ENCODE data around the gene SVOP.

The SVOP gene, protein sequence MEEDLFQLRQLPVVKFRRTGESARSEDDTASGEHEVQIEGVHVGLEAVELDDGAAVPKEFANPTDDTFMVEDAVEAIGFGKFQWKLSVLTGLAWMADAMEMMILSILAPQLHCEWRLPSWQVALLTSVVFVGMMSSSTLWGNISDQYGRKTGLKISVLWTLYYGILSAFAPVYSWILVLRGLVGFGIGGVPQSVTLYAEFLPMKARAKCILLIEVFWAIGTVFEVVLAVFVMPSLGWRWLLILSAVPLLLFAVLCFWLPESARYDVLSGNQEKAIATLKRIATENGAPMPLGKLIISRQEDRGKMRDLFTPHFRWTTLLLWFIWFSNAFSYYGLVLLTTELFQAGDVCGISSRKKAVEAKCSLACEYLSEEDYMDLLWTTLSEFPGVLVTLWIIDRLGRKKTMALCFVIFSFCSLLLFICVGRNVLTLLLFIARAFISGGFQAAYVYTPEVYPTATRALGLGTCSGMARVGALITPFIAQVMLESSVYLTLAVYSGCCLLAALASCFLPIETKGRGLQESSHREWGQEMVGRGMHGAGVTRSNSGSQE

DNA sequence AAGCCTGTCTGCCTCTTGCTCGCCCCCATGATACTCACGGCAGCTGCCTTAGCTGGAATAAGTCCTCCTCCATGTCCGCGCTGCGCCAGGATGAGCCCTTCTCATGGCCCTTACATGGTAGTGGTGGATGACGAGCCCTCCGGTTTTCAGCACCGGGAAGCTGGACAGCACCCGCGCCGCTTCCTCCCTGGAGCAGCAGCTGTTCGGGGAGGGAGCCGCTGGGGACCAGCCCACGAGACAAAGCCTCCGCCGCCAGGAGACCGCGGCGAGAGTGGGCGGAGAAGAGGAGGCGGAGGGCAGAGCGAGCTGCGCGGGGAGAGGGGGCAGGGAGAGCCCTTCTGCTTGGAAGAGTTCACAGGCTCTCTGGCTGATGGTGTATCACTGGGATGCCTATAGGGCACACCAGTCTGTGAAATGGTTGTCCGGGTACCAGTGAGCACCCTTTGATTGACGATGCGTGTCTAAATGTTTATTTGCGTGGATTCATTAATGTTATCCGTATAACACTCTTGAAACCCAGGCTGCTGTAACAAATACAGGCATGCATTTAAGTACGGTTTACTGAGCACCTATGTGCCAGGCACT is at the start of gene SVOP:
TSS of gene SVOP (minus strand) at position 273 of the 585 bp plus-strand sequence. CDS start at position 73, 200 bp downstream.
- no peaks in the 10 kb centered on the region for H4K20me1 ChIP-seq (ENCODE audit: insufficient read depth, low read length, poor library complexity, severe bottlenecking)
- H3K27me3 ChIP-seq (ENCODE audit: insufficient read depth, low read length, poor library complexity, severe bottlenecking) = no peaks in the 10 kb centered on the region
- no peaks in the 10 kb centered on the region for H3K9me3 ChIP-seq (ENCODE audit: insufficient read depth, low read depth, low read length)
- no peak within 1 kb of the TSS for H2AFZ ChIP-seq (ENCODE audit: low read length)
- no peaks in the 10 kb centered on the region for H3F3A ChIP-seq (ENCODE audit: low read depth)
- no peaks in the 10 kb centered on the region for H3K9me2 ChIP-seq (replicated peaks; ENCODE audit: low read depth, low read length)
- H3K9ac ChIP-seq (ENCODE audit: low read depth, low read length, poor library complexity, severe bottlenecking) = no peak within 1 kb of the TSS
- no peak within 1 kb of the TSS for H3K4me3 ChIP-seq (ENCODE audit: low read length, poor library complexity, severe bottlenecking)
- no peak within 1 kb of the TSS for H3K4me2 ChIP-seq (ENCODE audit: low read depth, low read length, poor library complexity, severe bottlenecking)
- H3K79me2 ChIP-seq (ENCODE audit: insufficient read depth, low read length) = no peaks in the 10 kb centered on the region
- H3K4me1 ChIP-seq (ENCODE audit: insufficient read depth, low read length, poor library complexity, severe bottlenecking) = no peaks in the 10 kb centered on the region
- H3K36me3 ChIP-seq (ENCODE audit: insufficient read depth, low read length) = no peaks in the 10 kb centered on the region
- TF ChIP-seq, protein P1, sequence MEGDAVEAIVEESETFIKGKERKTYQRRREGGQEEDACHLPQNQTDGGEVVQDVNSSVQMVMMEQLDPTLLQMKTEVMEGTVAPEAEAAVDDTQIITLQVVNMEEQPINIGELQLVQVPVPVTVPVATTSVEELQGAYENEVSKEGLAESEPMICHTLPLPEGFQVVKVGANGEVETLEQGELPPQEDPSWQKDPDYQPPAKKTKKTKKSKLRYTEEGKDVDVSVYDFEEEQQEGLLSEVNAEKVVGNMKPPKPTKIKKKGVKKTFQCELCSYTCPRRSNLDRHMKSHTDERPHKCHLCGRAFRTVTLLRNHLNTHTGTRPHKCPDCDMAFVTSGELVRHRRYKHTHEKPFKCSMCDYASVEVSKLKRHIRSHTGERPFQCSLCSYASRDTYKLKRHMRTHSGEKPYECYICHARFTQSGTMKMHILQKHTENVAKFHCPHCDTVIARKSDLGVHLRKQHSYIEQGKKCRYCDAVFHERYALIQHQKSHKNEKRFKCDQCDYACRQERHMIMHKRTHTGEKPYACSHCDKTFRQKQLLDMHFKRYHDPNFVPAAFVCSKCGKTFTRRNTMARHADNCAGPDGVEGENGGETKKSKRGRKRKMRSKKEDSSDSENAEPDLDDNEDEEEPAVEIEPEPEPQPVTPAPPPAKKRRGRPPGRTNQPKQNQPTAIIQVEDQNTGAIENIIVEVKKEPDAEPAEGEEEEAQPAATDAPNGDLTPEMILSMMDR (conservative IDR thresholded peaks at IDR 0.05; ENCODE audit: low read length) = no peak
- no peak for TF ChIP-seq EZH2phosphoT487 (IDR thresholded peaks at IDR 0.05; ENCODE audit: borderline replicate concordance)

DNA sequence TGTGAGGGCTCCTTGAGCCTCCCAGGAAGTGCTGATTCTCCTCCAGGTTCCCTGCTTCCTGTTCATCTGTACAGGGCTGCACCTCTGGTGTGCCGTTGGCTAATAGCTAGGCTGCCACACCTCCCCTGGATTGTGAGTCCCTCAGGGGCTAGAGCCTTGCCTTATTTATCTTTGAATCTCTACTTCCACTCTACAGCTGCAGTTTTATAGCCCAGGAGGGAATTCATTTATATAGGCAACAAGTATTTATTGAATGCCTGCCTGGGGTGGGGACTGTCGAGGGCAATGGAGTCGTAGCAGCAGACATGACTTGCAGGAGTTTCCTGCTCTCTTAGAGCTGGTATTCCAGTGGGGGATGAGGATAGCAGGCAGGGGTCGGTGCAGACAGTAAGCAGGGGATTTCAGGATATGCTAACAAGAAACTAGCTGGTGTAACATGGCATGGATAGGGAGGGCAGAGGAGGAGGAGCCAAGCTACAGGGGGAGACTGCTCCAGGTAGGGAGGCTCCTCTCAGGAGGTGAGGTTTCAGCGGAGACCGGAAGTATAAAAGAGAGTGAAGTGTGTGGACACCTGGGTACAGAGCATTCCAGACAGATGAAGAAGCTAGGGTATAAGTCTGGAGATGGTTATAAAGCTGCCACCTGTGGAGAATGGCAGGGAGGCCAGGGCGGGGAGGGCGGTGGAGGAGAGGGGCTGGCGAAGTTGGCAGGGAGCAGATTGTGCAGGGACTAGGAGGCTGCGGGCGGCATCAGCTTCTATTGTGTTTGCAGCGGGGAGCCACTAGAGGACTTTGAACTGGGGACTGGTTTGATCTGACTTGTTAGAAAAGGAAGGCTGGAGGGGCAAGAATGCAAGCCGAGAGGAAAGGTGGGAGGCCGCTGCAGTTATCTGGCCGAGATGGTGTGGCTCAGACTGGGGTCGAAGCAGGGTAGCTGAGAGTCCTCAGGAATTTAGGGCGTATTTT is 48.7 kb upstream of the SVOP start:
- H3K9me2 ChIP-seq (replicated peaks; ENCODE audit: low read depth, low read length) = no peaks in the 10 kb centered on the region
- H2AFZ ChIP-seq (ENCODE audit: low read length) = no peak overlapping the region
- H3K4me2 ChIP-seq (ENCODE audit: low read depth, low read length, poor library complexity, severe bottlenecking) = peak overlapping the region; percentile 26
- H3K9me3 ChIP-seq (ENCODE audit: insufficient read depth, low read depth, low read length) = no peaks in the 10 kb centered on the region
- no peaks in the 10 kb centered on the region for H4K20me1 ChIP-seq (ENCODE audit: insufficient read depth, low read length, poor library complexity, severe bottlenecking)
- peak overlapping the region; percentile 42 for H3K9ac ChIP-seq (ENCODE audit: low read depth, low read length, poor library complexity, severe bottlenecking)
- H3K79me2 ChIP-seq (ENCODE audit: insufficient read depth, low read length) = no peaks in the 10 kb centered on the region
- H3K36me3 ChIP-seq (ENCODE audit: insufficient read depth, low read length) = peaks cover 8% of the 10 kb centered on the region; the same call in 1 of the 2 replicates
- H3K4me1 ChIP-seq (ENCODE audit: insufficient read depth, low read length, poor library complexity, severe bottlenecking) = no peaks in the 10 kb centered on the region
- H3K4me3 ChIP-seq (ENCODE audit: low read length, poor library complexity, severe bottlenecking) = peak overlapping the region; percentile 39
- H3F3A ChIP-seq (ENCODE audit: low read depth) = no peaks in the 10 kb centered on the region
- TF ChIP-seq, protein P1 (conservative IDR thresholded peaks at IDR 0.05; ENCODE audit: low read length) = no peak
- TF ChIP-seq EZH2phosphoT487 (IDR thresholded peaks at IDR 0.05; ENCODE audit: borderline replicate concordance) = no peak
- H3K27me3 ChIP-seq (ENCODE audit: insufficient read depth, low read length, poor library complexity, severe bottlenecking) = no peaks in the 10 kb centered on the region

DNA sequence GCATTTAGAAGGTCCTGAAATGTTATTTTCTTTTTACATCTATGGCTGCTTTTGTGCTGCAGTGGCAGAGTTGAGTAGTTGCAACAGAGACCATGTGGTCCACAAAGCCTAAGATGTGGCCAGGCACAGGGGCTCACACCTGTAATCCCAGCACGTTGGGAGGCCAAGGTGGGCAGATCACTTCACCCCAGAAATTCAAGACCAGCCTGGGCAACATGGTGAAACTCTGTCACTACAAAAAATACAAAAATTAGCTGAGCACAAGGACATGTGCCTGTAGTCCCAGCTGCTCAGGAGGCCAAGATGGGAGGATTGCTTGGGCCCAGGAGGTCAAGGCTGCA is 45.0 kb upstream of the SVOP start:
- no peaks in the 10 kb centered on the region for H3K9me2 ChIP-seq (replicated peaks; ENCODE audit: low read depth, low read length)
- H3K79me2 ChIP-seq (ENCODE audit: insufficient read depth, low read length) = no peaks in the 10 kb centered on the region
- H4K20me1 ChIP-seq (ENCODE audit: insufficient read depth, low read length, poor library complexity, severe bottlenecking) = no peaks in the 10 kb centered on the region
- H3K36me3 ChIP-seq (ENCODE audit: insufficient read depth, low read length) = no peaks in the 10 kb centered on the region
- H3K27me3 ChIP-seq (ENCODE audit: insufficient read depth, low read length, poor library complexity, severe bottlenecking) = no peaks in the 10 kb centered on the region
- no peak overlapping the region for H3K4me3 ChIP-seq (ENCODE audit: low read length, poor library complexity, severe bottlenecking)
- H2AFZ ChIP-seq (ENCODE audit: low read length) = no peak overlapping the region
- H3F3A ChIP-seq (ENCODE audit: low read depth) = no peaks in the 10 kb centered on the region
- no peak overlapping the region for H3K4me2 ChIP-seq (ENCODE audit: low read depth, low read length, poor library complexity, severe bottlenecking)
- no peak for TF ChIP-seq EZH2phosphoT487 (IDR thresholded peaks at IDR 0.05; ENCODE audit: borderline replicate concordance)
- TF ChIP-seq, protein P1 (conservative IDR thresholded peaks at IDR 0.05; ENCODE audit: low read length) = no peak
- no peaks in the 10 kb centered on the region for H3K4me1 ChIP-seq (ENCODE audit: insufficient read depth, low read length, poor library complexity, severe bottlenecking)
- no peaks in the 10 kb centered on the region for H3K9me3 ChIP-seq (ENCODE audit: insufficient read depth, low read depth, low read length)
- H3K9ac ChIP-seq (ENCODE audit: low read depth, low read length, poor library complexity, severe bottlenecking) = no peak overlapping the region
